NB4 (cell line): ENCODE data around the gene PRRT1.

Experiments
- CTCF ChIP-seq: IDR thresholded peaks from one replicate; pipeline ENCODE4 v1.5.1; 2012; ENCODE audit warnings: low read depth, low read length
- MYC ChIP-seq: IDR thresholded peaks from 2 replicates; pipeline ENCODE4 v1.6.1; 2011; ENCODE audit warnings: low read depth, low read length
- POLR2A ChIP-seq: IDR thresholded peaks from 2 replicates; pipeline ENCODE4 v1.6.1; 2011; ENCODE audit warnings: mild to moderate bottlenecking; ENCODE audit not compliant: insufficient read length; ENCODE audit errors: extremely low read depth

- TF ChIP-seq CTCF (no peak), POLR2A (no peak), MYC (no peak)
Measured at GRCh38 chr6:32179766-32180405, 28.1 kb upstream of the PRRT1 start.
